ENCODE results near the gene CCDC50. TPM values are rescaled to one million over a fixed set of nuclear protein-coding genes. Genes with fewer than 3 reads are reported as not detected.

The CCDC50 gene
- total and polyA plus RNA-seq, 8 donors: 17.6 to 226 (median 67.9) TPM

DNA sequence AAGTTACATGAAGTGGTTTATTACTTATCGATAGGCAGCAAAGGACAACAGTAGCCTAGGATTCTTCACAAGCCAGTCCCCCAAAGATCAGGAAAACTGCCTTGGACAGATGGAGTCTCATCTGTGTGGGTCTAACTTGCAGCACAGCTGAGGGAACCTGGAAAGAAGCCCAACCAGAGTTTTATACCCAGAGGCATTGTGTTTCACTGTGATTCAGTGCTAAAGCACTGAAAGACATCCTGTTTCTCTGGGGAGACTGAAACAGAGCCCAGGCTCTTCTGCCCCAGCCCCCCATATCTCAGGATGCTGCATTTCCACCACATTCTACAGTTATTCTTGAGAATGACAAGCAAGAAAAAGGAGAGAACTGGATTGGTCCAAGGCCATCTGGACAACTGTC, 83.6 kb downstream of the CCDC50 start:
- no peaks in the 10 kb centered on the region for H3K27me3 ChIP-seq
- TF ChIP-seq POLR2AphosphoS5 (IDR thresholded peaks at IDR 0.05) (no peak), EP300 (IDR thresholded peaks at IDR 0.05) (no peak), POLR2A (IDR thresholded peaks at IDR 0.05) (no peak), CTCF (IDR thresholded peaks at IDR 0.05) (no peak)
- no peaks in the 10 kb centered on the region for H3K36me3 ChIP-seq
- no peak overlapping the region for H3K27ac ChIP-seq
- no peak overlapping the region for H3K4me3 ChIP-seq
- H3K4me1 ChIP-seq: no peaks in the 10 kb centered on the region
- H3K9me3 ChIP-seq: peaks cover 0 to 20% (median 3%) of the 10 kb centered on the region in 4 donors
- 75 to 90% (median 82%) methylated on average over 1 of the region's 1 CpG for WGBS, 5 donors
- intact Hi-C loops (cut with DNase I; ENCODE audit: low total_unique reads): loop anchor here (10.0 kb wide), 1 partner anchor 1032 kb away; no protein-coding TSS in a partner anchor
- DNase-seq: peak in 1 of 2 donors; percentile 8

GRCh38 chr3:191414286-191414685, 85.1 kb downstream of the CCDC50 start:
- intact Hi-C loops (cut with DNase I; ENCODE audit: low total_unique reads): loop anchor here (10.0 kb wide), 1 partner anchor 1031 kb away; no protein-coding TSS in a partner anchor
- WGBS, 5 donors: 19 to 28% (median 24%) methylated on average over 2 of the region's 2 CpGs
- Histone ChIP-seq H3K4me3 (no peak overlapping the region), H3K9me3 (peaks cover 0 to 16% (median 3%) of the 10 kb centered on the region in 4 donors), H3K27me3 (no peaks in the 10 kb centered on the region), H3K4me1 (no peaks in the 10 kb centered on the region), H3K36me3 (no peaks in the 10 kb centered on the region), H3K27ac (no peak overlapping the region)
- DNase-seq: no peak
- TF ChIP-seq EP300 (IDR thresholded peaks at IDR 0.05) (no peak), POLR2A (IDR thresholded peaks at IDR 0.05) (no peak), POLR2AphosphoS5 (IDR thresholded peaks at IDR 0.05) (no peak), CTCF (IDR thresholded peaks at IDR 0.05) (no peak)

- intact Hi-C loops (cut with DNase I; ENCODE audit: low total_unique reads): loop anchor here (10.0 kb wide), 1 partner anchor 1030 kb away; no protein-coding TSS in a partner anchor
- TF ChIP-seq POLR2A (IDR thresholded peaks at IDR 0.05): no peak
- TF ChIP-seq CTCF (IDR thresholded peaks at IDR 0.05): no peak
- H3K27me3 ChIP-seq: no peaks in the 10 kb centered on the region
- 87 to 98% (median 90%) methylated on average over 1 of the region's 1 CpG for WGBS, 5 donors
- H3K4me1 ChIP-seq: no peaks in the 10 kb centered on the region
- no peak for DNase-seq
- H3K9me3 ChIP-seq: peaks cover 0 to 12% (median under 1%) of the 10 kb centered on the region in 4 donors
- H3K4me3 ChIP-seq: no peak overlapping the region
- H3K27ac ChIP-seq: no peak overlapping the region
- no peaks in the 10 kb centered on the region for H3K36me3 ChIP-seq
Observed at GRCh38 chr3:191414732-191415131, 85.5 kb downstream of the CCDC50 start.

GRCh38 chr3:191415566-191415965, 86.4 kb downstream of the CCDC50 start:
- TF ChIP-seq POLR2A (IDR thresholded peaks at IDR 0.05) (no peak), POLR2AphosphoS5 (IDR thresholded peaks at IDR 0.05) (no peak), EP300 (IDR thresholded peaks at IDR 0.05) (no peak), CTCF (IDR thresholded peaks at IDR 0.05) (no peak)
- Histone ChIP-seq H3K36me3 (no peaks in the 10 kb centered on the region), H3K4me3 (no peak overlapping the region), H3K9me3 (peaks cover 0 to 3% (median 0%) of the 10 kb centered on the region in 4 donors), H3K4me1 (no peaks in the 10 kb centered on the region), H3K27me3 (no peaks in the 10 kb centered on the region), H3K27ac (no peak overlapping the region)
- 87 to 93% (median 89%) methylated on average over 9 of the region's 9 CpGs for WGBS, 5 donors
- intact Hi-C loops (cut with DNase I; ENCODE audit: low total_unique reads): loop anchor here (10.0 kb wide), 1 partner anchor 1029 kb away; no protein-coding TSS in a partner anchor
- DNase-seq: no peak

Data from stomach (tissue), 9 donors.